Stomach (tissue), 4 donors: ENCODE data around the gene DST.

Experiments
- EP300 ChIP-seq: sonication (generic); formaldehyde crosslinking; IDR thresholded peaks from one replicate; pipeline ENCODE4 v1.6.1; 2017; ENCODE audit warnings: antibody characterized with exemption
- TF ChIP-seq, protein P1 (sequence below), 7 experiments: fragments of 450-650 bp in 4 of 7; fragments of 200-600 bp in 3 of 7; sonication (generic) in 3 of 7; IDR thresholded peaks; one replicate each; pipeline ENCODE4 v1.5.1; 2016 to 2019; ENCODE audit warnings: antibody characterized with exemption in 7 of 7, control low read depth in 2 of 7, mild to moderate bottlenecking in 1 of 7

GRCh38 chr6:56581296-56581925 lies 61.3 kb downstream of the DST start:
- TF ChIP-seq, protein P1, sequence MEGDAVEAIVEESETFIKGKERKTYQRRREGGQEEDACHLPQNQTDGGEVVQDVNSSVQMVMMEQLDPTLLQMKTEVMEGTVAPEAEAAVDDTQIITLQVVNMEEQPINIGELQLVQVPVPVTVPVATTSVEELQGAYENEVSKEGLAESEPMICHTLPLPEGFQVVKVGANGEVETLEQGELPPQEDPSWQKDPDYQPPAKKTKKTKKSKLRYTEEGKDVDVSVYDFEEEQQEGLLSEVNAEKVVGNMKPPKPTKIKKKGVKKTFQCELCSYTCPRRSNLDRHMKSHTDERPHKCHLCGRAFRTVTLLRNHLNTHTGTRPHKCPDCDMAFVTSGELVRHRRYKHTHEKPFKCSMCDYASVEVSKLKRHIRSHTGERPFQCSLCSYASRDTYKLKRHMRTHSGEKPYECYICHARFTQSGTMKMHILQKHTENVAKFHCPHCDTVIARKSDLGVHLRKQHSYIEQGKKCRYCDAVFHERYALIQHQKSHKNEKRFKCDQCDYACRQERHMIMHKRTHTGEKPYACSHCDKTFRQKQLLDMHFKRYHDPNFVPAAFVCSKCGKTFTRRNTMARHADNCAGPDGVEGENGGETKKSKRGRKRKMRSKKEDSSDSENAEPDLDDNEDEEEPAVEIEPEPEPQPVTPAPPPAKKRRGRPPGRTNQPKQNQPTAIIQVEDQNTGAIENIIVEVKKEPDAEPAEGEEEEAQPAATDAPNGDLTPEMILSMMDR (IDR thresholded peaks at IDR 0.05), result no peak
- no peak for TF ChIP-seq EP300
